Hematopoietic multipotent progenitor cell treated with erythropoietin and hydrocortisone succinate and interleukin-3 and kit ligand, for 8 days (in vitro differentiated cells): ENCODE data around the gene SORCS2.
"Not testable (repeated sequence)": the region's sequence is repeated elsewhere in the genome, so short reads cannot be mapped to it uniquely, and the experiment has no call there.

Experiments
- DNase-seq: peaks from one replicate; pipeline ENCODE4 v3.0.0-alpha.2; 2015

Gene SORCS2

GRCh38 chr4:7434141-7434765, 241.9 kb downstream of the SORCS2 start:
- no peak for DNase-seq

- no peak for DNase-seq
These were observed 242.4 kb downstream of the SORCS2 start, which contains the start of gene PSAPL1 for GRCh38 chr4:7434766-7435150. TSS of gene PSAPL1 (minus strand) at chr4:7434930. CDS start at chr4:7434879, 51 bp downstream.

- DNase-seq, result no peak
These were observed 243.2 kb downstream of the SORCS2 start for GRCh38 chr4:7435471-7436061.

DNA sequence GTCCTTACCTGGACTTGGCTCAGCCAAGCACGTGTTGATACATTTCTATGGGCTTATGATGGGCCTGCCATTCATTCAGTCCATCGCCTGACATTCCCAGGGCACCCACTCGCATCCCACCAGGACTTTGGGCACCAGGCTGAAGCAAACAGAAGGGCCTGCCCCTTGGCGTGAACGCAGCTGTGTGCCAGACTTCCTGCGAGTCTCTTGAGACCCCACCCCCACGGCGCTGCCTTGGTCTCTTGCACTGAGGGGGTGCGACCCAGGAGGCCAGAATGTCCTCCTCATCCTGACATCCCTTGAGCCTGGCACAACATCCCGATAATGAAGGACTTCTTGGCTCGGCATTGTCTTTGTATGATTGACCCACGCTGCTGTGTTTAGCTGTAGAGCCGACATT, 243.9 kb downstream of the SORCS2 start:
- no peak for DNase-seq

DNA sequence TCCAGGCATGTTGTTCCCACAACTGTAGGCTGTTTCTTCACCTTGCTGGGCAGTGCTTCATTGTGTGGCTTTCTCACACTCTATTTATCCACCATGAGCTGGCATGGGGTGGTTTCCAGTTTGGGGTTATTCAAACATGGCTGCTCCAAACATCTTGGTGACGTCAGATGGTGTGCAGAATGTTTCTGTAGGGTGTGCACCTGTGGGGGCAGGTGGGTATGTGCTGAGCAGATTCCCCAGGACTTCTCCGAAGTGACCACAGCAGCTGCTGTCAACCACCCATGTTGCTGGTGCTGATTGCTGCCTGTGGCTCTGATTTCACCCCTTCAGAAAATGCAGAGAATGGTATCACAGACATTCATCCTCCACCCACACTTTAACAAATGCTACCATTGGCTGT, 247.4 kb downstream of the SORCS2 start:
- no peak for DNase-seq

DNA sequence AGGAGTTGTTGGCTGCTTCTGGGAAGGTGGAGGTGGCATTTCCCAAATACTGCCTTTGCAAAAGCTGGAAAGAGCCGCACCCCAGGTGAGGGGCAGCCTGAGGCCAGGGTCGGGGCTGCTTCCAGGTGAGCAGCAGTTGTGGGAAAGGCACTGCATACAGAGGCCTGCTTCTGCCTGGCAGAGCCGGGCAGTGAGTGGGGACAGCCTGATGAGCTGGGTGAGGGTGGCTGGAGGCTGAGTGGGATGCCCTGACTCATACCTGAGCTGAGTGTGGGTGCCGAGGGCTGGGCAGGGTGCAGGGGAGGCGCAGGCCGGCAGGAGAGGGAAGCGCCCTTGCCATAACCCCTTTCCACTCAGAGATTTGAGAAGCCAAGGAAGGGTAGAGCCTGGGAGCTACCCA, 248.9 kb downstream of the SORCS2 start:
- DNase-seq, result no peak

GRCh38 chr4:7442574-7443162, 250.3 kb downstream of the SORCS2 start:
- no peak for DNase-seq

DNA sequence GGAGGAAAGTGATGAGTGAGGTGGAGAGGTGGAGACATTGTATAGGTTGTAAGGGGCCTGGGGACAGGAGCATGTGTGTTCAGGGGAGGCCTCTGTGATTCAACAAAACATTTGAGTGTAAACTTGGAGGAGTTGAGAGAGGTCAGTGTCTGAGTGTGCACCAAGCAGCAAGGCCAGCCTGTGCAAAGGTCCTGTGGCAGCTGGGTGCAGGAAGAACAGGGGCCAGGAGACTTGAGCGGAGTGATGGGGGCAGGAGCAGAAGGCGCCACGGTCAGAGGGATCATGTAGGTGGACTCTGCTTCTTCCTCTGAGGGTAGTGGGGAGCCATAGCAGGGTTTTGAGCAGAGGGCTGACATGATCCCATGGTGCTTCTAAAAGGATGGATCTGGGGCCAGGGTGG, 252.0 kb downstream of the SORCS2 start:
- DNase-seq, result no peak

GRCh38 chr4:7444731-7445130, 252.4 kb downstream of the SORCS2 start:
- DNase-seq, result no peak

- DNase-seq, result no peak
These were observed 254.9 kb downstream of the SORCS2 start for GRCh38 chr4:7447236-7447635.

- no peak for DNase-seq
These were observed 255.7 kb downstream of the SORCS2 start for GRCh38 chr4:7448036-7448435.

- DNase-seq, result no peak
These were observed 258.6 kb downstream of the SORCS2 start for GRCh38 chr4:7450775-7451433.

- no peak for DNase-seq
These were observed 259.1 kb downstream of the SORCS2 start for GRCh38 chr4:7451434-7451789.

- DNase-seq, result no peak
These were observed 259.5 kb downstream of the SORCS2 start for GRCh38 chr4:7451800-7452199.

- DNase-seq, result not testable (repeated sequence)
These were observed 260.5 kb downstream of the SORCS2 start for GRCh38 chr4:7452802-7453201.

GRCh38 chr4:7457201-7458065, 265.1 kb downstream of the SORCS2 start:
- no peak for DNase-seq

GRCh38 chr4:7458066-7458425, 265.7 kb downstream of the SORCS2 start:
- no peak for DNase-seq

DNA sequence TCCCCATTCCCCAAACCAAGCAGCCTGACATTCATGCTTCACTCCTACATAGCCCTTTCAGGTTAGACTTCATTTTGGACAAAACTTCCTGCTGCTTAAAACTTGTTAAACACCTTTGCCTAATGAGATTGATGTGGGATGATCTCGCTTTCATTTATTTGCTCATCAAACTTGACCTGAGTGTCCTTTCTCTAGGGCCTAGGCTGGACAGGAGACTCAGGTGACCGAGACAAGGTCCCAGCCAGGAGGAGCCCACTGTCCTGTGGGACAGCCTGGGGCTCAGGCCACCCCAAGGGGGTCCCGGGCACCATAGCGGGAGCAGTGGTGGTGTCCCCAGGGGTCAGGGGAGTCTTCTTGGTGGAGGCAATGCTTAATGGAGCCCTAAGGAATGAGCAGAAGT, 266.1 kb downstream of the SORCS2 start:
- DNase-seq, result no peak

DNA sequence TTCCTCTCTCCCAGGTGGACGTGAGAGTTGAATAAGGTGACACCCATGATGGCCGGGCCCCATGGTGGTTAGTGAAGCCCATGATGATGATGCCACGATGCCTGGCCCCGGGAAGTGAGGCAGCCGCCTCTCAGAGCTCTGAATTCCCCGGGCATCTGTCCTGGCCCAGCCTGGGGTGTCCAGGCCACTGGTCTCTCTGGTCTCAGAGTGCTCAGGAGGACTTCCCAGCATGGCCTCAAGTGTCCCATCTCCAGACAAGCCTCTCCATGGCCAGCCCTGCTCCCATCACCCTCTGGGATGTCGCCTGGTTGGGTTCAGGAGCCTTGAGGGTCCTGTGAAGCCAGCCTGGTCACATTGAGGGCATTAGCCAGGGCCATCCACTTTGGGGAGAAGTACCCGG, 267.1 kb downstream of the SORCS2 start:
- DNase-seq, result no peak

GRCh38 chr4:7460566-7460965, 268.2 kb downstream of the SORCS2 start:
- DNase-seq, result no peak

- no peak for DNase-seq
These were observed 268.9 kb downstream of the SORCS2 start for GRCh38 chr4:7461230-7461629.

DNA sequence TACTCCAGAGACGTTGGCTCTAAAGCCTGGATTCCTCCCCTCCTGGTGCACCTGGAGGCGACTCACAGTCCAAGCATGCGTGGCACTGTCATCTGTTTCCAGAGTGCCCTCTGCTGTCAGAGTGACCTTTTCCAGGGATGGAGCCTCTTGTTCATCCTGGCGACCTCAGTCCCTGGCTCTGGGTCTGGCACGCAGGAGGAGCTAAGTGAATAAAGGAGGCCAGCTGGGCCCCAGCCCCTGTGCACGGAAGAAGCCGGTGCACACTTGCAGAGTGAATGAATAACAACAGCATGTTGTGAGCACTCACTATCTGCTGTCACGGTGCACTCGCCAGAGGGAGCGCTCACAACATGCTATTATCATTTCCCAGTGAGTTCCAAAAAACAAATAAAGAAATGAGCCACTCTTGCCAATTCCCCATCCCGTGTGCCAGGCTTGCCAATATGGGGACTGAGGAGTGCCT, 270.2 kb downstream of the SORCS2 start:
- no peak for DNase-seq
